Breast epithelium (tissue), 4 donors: Measurements from ENCODE around the gene SPTBN2. TPM values are rescaled to one million over a fixed set of nuclear protein-coding genes. Genes with fewer than 3 reads are reported as not detected.
A peak's percentile ranks its signal among the peaks of the same experiment; 100 is the strongest.

Source experiments
- DNase-seq, 2 donors: peaks; one replicate each; pipeline ENCODE4 v3.0.0-alpha.2; 2019; ENCODE audit warnings: low spot score in 2 of 2
- H3K27ac ChIP-seq, 2 donors: fragments of 200-600 bp; sonication (generic) in 1 of 2; one replicate each; pipeline ENCODE4 v1.5.1; 2016 to 2019; ENCODE audit warnings: mild to moderate bottlenecking in 1 of 2
- H3K27me3 ChIP-seq, 2 donors: fragments of 200-600 bp; sonication (generic) in 1 of 2; one replicate each; pipeline versions ENCODE4 v1.5.1 to v1.6.0; 2017 to 2019; ENCODE audit warnings: control low read depth in 1 of 2, mild to moderate bottlenecking in 1 of 2
- H3K36me3 ChIP-seq: fragments of 200-600 bp; one replicate; pipeline ENCODE4 v1.5.1; 2019
- H3K4me1 ChIP-seq, 2 donors: fragments of 200-600 bp; sonication (generic); one replicate each; pipeline ENCODE4 v1.5.1; 2016 to 2019; ENCODE audit warnings: control low read depth in 1 of 2
- H3K4me3 ChIP-seq, 3 donors: fragments of 200-600 bp; sonication (generic); 1 replicate in 2 of 3; 2 replicates in 1 of 3; pipeline ENCODE4 v1.5.1; 2016 to 2019; ENCODE audit warnings: mild to moderate bottlenecking in 3 of 3, moderate library complexity in 2 of 3
- H3K9me3 ChIP-seq, 2 donors: fragments of 200-600 bp; sonication (generic) in 1 of 2; one replicate each; pipeline ENCODE4 v1.5.1; 2016 to 2019; ENCODE audit warnings: control low read depth in 1 of 2
- CTCF ChIP-seq, 3 donors: fragments of 450-650 bp; IDR thresholded peaks; one replicate each; pipeline ENCODE4 v1.5.1; 2016 to 2017; ENCODE audit warnings: antibody characterized with exemption in 3 of 3, mild to moderate bottlenecking in 3 of 3, moderate library complexity in 3 of 3
- POLR2A ChIP-seq: fragments of 450-650 bp; IDR thresholded peaks from one replicate; pipeline ENCODE4 v1.6.1; 2016; ENCODE audit warnings: antibody characterized with exemption, mild to moderate bottlenecking, moderate library complexity
- POLR2AphosphoS5 ChIP-seq, 3 donors: sonication (generic); formaldehyde crosslinking; IDR thresholded peaks; one replicate each; pipeline ENCODE4 v1.6.1; 2017; ENCODE audit warnings: antibody characterized with exemption in 3 of 3
- intact Hi-C: fragments of 100-400 bp; cut with DNase I; formaldehyde crosslinking; loops from one replicate; pipeline ENCODE4 v1.15.1; 2023; ENCODE audit warnings: low total_unique reads
- total RNA-seq, 3 donors: library from RNA; depleted of rRNA; stranded (reverse); fragments of >200 nt; gene quantifications; one replicate each; pipeline ENCODE4 v1.1.0, GENCODE V29; 2016

Gene SPTBN2
- total RNA-seq, 3 donors from 2014 or later, result 1.1 to 28.7 (median 27.2) TPM

DNA sequence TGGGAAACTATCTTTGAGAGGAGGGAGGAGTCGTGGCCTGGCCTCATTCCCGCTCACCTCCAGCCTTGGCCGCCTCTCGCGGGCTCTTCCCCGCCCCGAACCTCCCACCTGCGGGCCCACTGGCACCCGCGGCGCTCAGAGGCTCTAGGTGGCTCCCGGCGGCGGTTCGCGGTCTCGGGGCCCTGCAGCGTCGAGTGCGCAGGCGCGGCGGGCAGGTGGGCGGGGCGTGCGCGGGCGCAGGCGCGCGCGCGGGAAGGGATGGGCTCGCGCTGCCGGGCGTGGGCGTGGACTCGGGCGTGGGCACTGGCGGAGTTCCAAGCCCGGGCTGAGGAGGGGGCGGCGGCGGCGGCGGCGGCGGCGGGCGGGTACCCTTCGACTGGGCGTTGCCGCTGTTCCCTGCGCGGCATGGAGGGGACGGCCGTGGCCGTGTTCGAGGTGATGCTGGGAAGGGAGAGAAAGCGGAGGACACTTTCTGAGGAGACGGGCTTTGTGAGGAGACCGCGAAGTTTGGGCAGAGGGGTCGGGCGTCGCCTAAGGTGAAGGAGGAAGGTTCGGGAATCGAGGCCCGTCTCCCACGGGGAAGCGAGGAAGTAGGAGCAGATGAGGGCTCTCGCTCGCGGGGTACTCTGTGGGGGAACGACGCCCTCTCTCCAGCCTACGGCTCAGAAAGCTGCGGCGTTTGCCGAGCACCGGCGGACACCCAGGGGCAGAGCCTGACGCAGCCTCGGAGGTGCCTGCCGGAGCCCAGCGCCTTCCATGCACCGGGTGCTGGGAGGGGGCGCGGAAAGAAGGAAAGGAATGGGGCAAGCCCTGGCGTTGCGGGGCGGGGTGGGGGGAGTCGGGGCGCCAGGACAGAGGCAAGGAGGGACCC lies 15.7 kb upstream of the SPTBN2 start:
- Histone ChIP-seq H3K27ac (peak overlapping the region; percentile 91 to 93), H3K9me3 (no peaks in the 10 kb centered on the region), H3K4me1 (no peaks in the 10 kb centered on the region), H3K27me3 (no peaks in the 10 kb centered on the region), H3K4me3 (peak overlapping the region; percentile 73 to 86 (median 79)), H3K36me3 (no peaks in the 10 kb centered on the region)
- intact Hi-C loops, result no loop called here
- TF ChIP-seq POLR2AphosphoS5 (IDR thresholded peaks at IDR 0.05) (peak in 2 of 3 donors; percentile 39 to 50), CTCF (IDR thresholded peaks at IDR 0.05) (no peak), POLR2A (no peak)
- peak; percentile 78 to 79 for DNase-seq

GRCh38 chr11:66743271-66743968 lies 14.4 kb upstream of the SPTBN2 start:
- intact Hi-C loops, result no loop called here
- peak overlapping the region; percentile 91 to 93 for H3K27ac ChIP-seq
- no peaks in the 10 kb centered on the region for H3K36me3 ChIP-seq
- TF ChIP-seq CTCF (IDR thresholded peaks at IDR 0.05) (no peak), POLR2A (no peak), POLR2AphosphoS5 (IDR thresholded peaks at IDR 0.05) (no peak)
- no peaks in the 10 kb centered on the region for H3K27me3 ChIP-seq
- H3K9me3 ChIP-seq, result no peaks in the 10 kb centered on the region
- H3K4me1 ChIP-seq, result no peaks in the 10 kb centered on the region
- DNase-seq, result peak; percentile 83 to 87
- peak overlapping the region in 2 of 3 donors; percentile 79 to 86 for H3K4me3 ChIP-seq

- intact Hi-C loops, result no loop called here
- Histone ChIP-seq H3K9me3 (no peaks in the 10 kb centered on the region), H3K36me3 (no peaks in the 10 kb centered on the region), H3K4me3 (no peak overlapping the region), H3K4me1 (no peaks in the 10 kb centered on the region), H3K27me3 (no peaks in the 10 kb centered on the region), H3K27ac (no peak overlapping the region)
- DNase-seq, result no peak
- TF ChIP-seq POLR2AphosphoS5 (IDR thresholded peaks at IDR 0.05) (no peak), CTCF (IDR thresholded peaks at IDR 0.05) (no peak), POLR2A (no peak)
These were observed 12.1 kb upstream of the SPTBN2 start for GRCh38 chr11:66741153-66741552.

- DNase-seq, result no peak
- H3K4me3 ChIP-seq, result no peak overlapping the region
- no peaks in the 10 kb centered on the region for H3K36me3 ChIP-seq
- no peaks in the 10 kb centered on the region for H3K9me3 ChIP-seq
- H3K27me3 ChIP-seq, result no peaks in the 10 kb centered on the region
- TF ChIP-seq POLR2AphosphoS5 (IDR thresholded peaks at IDR 0.05), result no peak
- TF ChIP-seq CTCF (IDR thresholded peaks at IDR 0.05), result no peak
- no peak for TF ChIP-seq POLR2A
- no peak overlapping the region for H3K27ac ChIP-seq
- intact Hi-C loops, result no loop called here
- no peaks in the 10 kb centered on the region for H3K4me1 ChIP-seq
These were observed 11.0 kb upstream of the SPTBN2 start for GRCh38 chr11:66739983-66740382.

DNA sequence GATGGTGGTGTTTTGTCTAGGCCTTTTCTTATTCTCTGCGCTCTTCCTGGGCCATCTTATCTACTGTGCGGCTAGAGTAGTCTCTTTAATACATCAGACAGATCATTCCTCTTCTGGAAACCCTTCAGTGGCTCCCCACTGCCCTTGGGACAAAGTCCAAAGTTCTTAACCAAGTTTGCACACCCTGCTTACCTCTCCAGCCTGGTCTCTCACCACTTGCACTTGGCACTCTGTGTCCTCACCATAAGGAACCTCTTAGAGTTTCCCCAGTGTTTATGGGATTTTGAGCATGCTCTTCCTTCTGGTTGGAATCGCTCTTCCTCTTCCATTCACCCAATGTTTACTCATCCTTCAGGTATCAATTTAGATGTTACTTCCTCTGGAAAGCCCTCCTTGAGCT lies 5.2 kb upstream of the SPTBN2 start:
- Histone ChIP-seq H3K36me3 (no peaks in the 10 kb centered on the region), H3K27me3 (no peaks in the 10 kb centered on the region), H3K27ac (no peak overlapping the region), H3K4me3 (no peak overlapping the region), H3K4me1 (no peaks in the 10 kb centered on the region), H3K9me3 (no peaks in the 10 kb centered on the region)
- TF ChIP-seq POLR2A (no peak), CTCF (IDR thresholded peaks at IDR 0.05) (no peak), POLR2AphosphoS5 (IDR thresholded peaks at IDR 0.05) (no peak)
- DNase-seq, result no peak
- intact Hi-C loops, result no loop called here
